Measurements from ENCODE around the gene MIB1.
A peak's percentile ranks its signal among the peaks of the same experiment; 100 is the strongest.

MIB1 gene

GRCh38 chr18:21815101-21815500, 74.5 kb downstream of the MIB1 start:
- DNase-seq (ENCODE audit: low spot score), result no peak

- peak; percentile 2 for DNase-seq (ENCODE audit: low spot score)
These were observed 79.6 kb downstream of the MIB1 start for GRCh38 chr18:21820033-21820810.

- no peak for DNase-seq (ENCODE audit: low spot score)
These were observed 80.2 kb downstream of the MIB1 start for GRCh38 chr18:21820811-21821143.

GRCh38 chr18:21823848-21824247, 83.3 kb downstream of the MIB1 start:
- DNase-seq (ENCODE audit: low spot score), result no peak

- no peak for DNase-seq (ENCODE audit: low spot score)
These were observed 85.6 kb downstream of the MIB1 start for GRCh38 chr18:21826196-21826595.

GRCh38 chr18:21826641-21827302, 86.2 kb downstream of the MIB1 start:
- no peak for DNase-seq (ENCODE audit: low spot score)

GRCh38 chr18:21830532-21830931, 89.9 kb downstream of the MIB1 start:
- no peak for DNase-seq (ENCODE audit: low spot score)

GRCh38 chr18:21831413-21831831, 90.8 kb downstream of the MIB1 start:
- DNase-seq (ENCODE audit: low spot score), result no peak

- no peak for DNase-seq (ENCODE audit: low spot score)
These were observed 93.2 kb downstream of the MIB1 start for GRCh38 chr18:21833604-21834298.

GRCh38 chr18:21834299-21834660, 93.7 kb downstream of the MIB1 start:
- DNase-seq (ENCODE audit: low spot score), result no peak

GRCh38 chr18:21841570-21841969, 101.0 kb downstream of the MIB1 start:
- no peak for DNase-seq (ENCODE audit: low spot score)

GRCh38 chr18:21843341-21843740, 102.7 kb downstream of the MIB1 start:
- no peak for DNase-seq (ENCODE audit: low spot score)

GRCh38 chr18:21851327-21851961, 110.9 kb downstream of the MIB1 start:
- no peak for DNase-seq (ENCODE audit: low spot score)

GRCh38 chr18:21853016-21853415, 112.4 kb downstream of the MIB1 start:
- no peak for DNase-seq (ENCODE audit: low spot score)

GRCh38 chr18:21853775-21854552, 113.4 kb downstream of the MIB1 start:
- no peak for DNase-seq (ENCODE audit: low spot score)

GRCh38 chr18:21855432-21855831, 114.8 kb downstream of the MIB1 start:
- no peak for DNase-seq (ENCODE audit: low spot score)

GRCh38 chr18:21857871-21858270, 117.3 kb downstream of the MIB1 start:
- no peak for DNase-seq (ENCODE audit: low spot score)

- DNase-seq (ENCODE audit: low spot score), result no peak
These were observed 118.0 kb downstream of the MIB1 start for GRCh38 chr18:21858544-21858943.

- DNase-seq (ENCODE audit: low spot score), result no peak
These were observed 123.8 kb downstream of the MIB1 start for GRCh38 chr18:21864386-21864785.

- no peak for DNase-seq (ENCODE audit: low spot score)
These were observed 124.5 kb downstream of the MIB1 start for GRCh38 chr18:21865043-21865442.

GRCh38 chr18:21868770-21869169, 128.2 kb downstream of the MIB1 start:
- DNase-seq (ENCODE audit: low spot score), result no peak

- no peak for DNase-seq (ENCODE audit: low spot score)
These were observed 149.0 kb downstream of the MIB1 start for GRCh38 chr18:21889570-21889969.
